Thymus (tissue), 11 donors: ENCODE data around the gene CASQ1. TPM values are rescaled to one million over a fixed set of nuclear protein-coding genes. Genes with fewer than 3 reads are reported as not detected.

ENCODE experiments used
- DNase-seq, 9 donors: peaks; one replicate each; pipeline ENCODE4 v3.0.0-alpha.2; 2013; ENCODE audit warnings: low spot score in 9 of 9, low read depth in 6 of 9, missing footprints in 1 of 9
- H3K27ac ChIP-seq, 2 donors: one replicate each; pipeline ENCODE4 v1.5.1; 2013; ENCODE audit warnings: control low read depth in 1 of 2, low read depth in 1 of 2, low read length in 1 of 2, mild to moderate bottlenecking in 1 of 2, moderate library complexity in 1 of 2
- H3K27me3 ChIP-seq, 2 donors: one replicate each; pipeline ENCODE4 v1.5.1; 2013; ENCODE audit warnings: low read length in 1 of 2; ENCODE audit not compliant: control insufficient read depth in 2 of 2, insufficient read depth in 1 of 2
- H3K36me3 ChIP-seq, 2 donors: one replicate each; pipeline ENCODE4 v1.5.1; 2013; ENCODE audit warnings: low read length in 1 of 2, mild to moderate bottlenecking in 1 of 2, moderate library complexity in 1 of 2; ENCODE audit not compliant: control insufficient read depth in 2 of 2, insufficient read depth in 2 of 2
- H3K4me1 ChIP-seq, 2 donors: one replicate each; pipeline ENCODE4 v1.5.1; 2013; ENCODE audit warnings: low read length in 2 of 2; ENCODE audit not compliant: control insufficient read depth in 2 of 2, insufficient read depth in 2 of 2
- H3K4me3 ChIP-seq, 2 donors: one replicate each; pipeline ENCODE4 v1.5.1; 2013; ENCODE audit warnings: low read length in 2 of 2, control low read depth in 1 of 2, mild to moderate bottlenecking in 1 of 2
- H3K9me3 ChIP-seq, 2 donors: one replicate each; pipeline ENCODE4 v1.5.1; 2013; ENCODE audit warnings: low read length in 1 of 2, mild to moderate bottlenecking in 1 of 2; ENCODE audit not compliant: control insufficient read depth in 2 of 2, insufficient read depth in 1 of 2
- WGBS: extraction: QIAGEN DNeasy Blood & Tissue Kit; methylation state at CpG from one replicate; pipeline ENCODE4 v1.1.7; 2013; 5-methylcytosine and 5-hydroxymethylcytosine counted together
- polyA plus RNA-seq: library from polyadenylated mRNA; stranded (reverse); fragments of 200-250 nt; gene quantifications from one replicate; pipeline ENCODE4 v1.2.3, GENCODE V29; 2013
- total RNA-seq: library from RNA; stranded (reverse); fragments of 120-200 nt; gene quantifications from one replicate; pipeline ENCODE4 v1.2.4, GENCODE V29; 2013
- donor health status: healthy.

The CASQ1 gene
- total and polyA plus RNA-seq, 2 donors, result 0.42 to 0.66 TPM

- Histone ChIP-seq H3K4me1 (peaks cover 3 to 9% of the 10 kb centered on the region in 2 donors), H3K27ac (no peak overlapping the region), H3K4me3 (no peak overlapping the region), H3K36me3 (peaks cover 68 to 81% of the 10 kb centered on the region in 2 donors), H3K27me3 (no peaks in the 10 kb centered on the region), H3K9me3 (no peaks in the 10 kb centered on the region)
- 97% methylated on average over 3 of the region's 3 CpGs for WGBS
- DNase-seq, result no peak
These were observed 24.2 kb downstream of the CASQ1 start for GRCh38 chr1:160214481-160215140.

- no peaks in the 10 kb centered on the region for H3K27me3 ChIP-seq
- H3K4me3 ChIP-seq, result no peak overlapping the region
- peaks cover 77 to 92% of the 10 kb centered on the region in 2 donors for H3K36me3 ChIP-seq
- no peak overlapping the region for H3K27ac ChIP-seq
- H3K9me3 ChIP-seq, result no peaks in the 10 kb centered on the region
- no peaks in the 10 kb centered on the region for H3K4me1 ChIP-seq
- DNase-seq, result no peak
These were observed 25.9 kb downstream of the CASQ1 start for GRCh38 chr1:160216301-160216700.

GRCh38 chr1:160217481-160218051 lies 27.2 kb downstream of the CASQ1 start:
- Histone ChIP-seq H3K4me1 (no peaks in the 10 kb centered on the region), H3K27ac (no peak overlapping the region), H3K36me3 (peaks cover 75 to 91% of the 10 kb centered on the region in 2 donors), H3K4me3 (no peak overlapping the region), H3K27me3 (no peaks in the 10 kb centered on the region), H3K9me3 (no peaks in the 10 kb centered on the region)
- 97% methylated on average over 10 of the region's 10 CpGs for WGBS
- DNase-seq, result no peak

- Histone ChIP-seq H3K27me3 (no peaks in the 10 kb centered on the region), H3K27ac (no peak overlapping the region), H3K9me3 (no peaks in the 10 kb centered on the region), H3K36me3 (peaks cover 78 to 94% of the 10 kb centered on the region in 2 donors), H3K4me1 (no peaks in the 10 kb centered on the region), H3K4me3 (no peak overlapping the region)
- DNase-seq, result no peak
- 97% methylated on average over 4 of the region's 4 CpGs for WGBS
These were observed 28.9 kb downstream of the CASQ1 start for GRCh38 chr1:160219062-160219929.

DNA sequence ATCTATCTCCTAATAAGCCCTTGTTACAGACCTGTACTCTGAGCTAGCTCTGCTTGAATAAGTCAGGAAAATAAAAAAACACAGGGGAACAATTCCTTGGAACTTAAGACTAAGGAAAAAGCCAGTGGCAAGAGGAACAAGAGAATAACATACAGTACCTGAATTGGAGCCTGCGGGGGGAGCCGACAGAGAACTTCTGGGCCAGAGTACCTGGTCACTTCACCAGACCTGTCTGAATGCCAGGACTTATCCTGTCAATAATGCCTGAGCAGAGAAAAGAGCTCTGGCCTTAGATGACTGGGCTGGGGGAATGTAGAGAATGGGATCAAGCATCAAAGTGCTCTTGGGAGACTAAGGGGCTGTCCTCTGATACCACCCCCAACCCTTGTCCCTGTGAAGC lies 29.9 kb downstream of the CASQ1 start:
- no peak for DNase-seq
- no peaks in the 10 kb centered on the region for H3K4me1 ChIP-seq
- H3K27me3 ChIP-seq, result no peaks in the 10 kb centered on the region
- H3K9me3 ChIP-seq, result no peaks in the 10 kb centered on the region
- peaks cover 79 to 98% of the 10 kb centered on the region in 2 donors for H3K36me3 ChIP-seq
- no peak overlapping the region for H3K27ac ChIP-seq
- WGBS, result 92% methylated on average over 2 of the region's 2 CpGs
- no peak overlapping the region for H3K4me3 ChIP-seq

- no peak for DNase-seq
- H3K27me3 ChIP-seq, result no peaks in the 10 kb centered on the region
- no peak overlapping the region for H3K27ac ChIP-seq
- H3K4me1 ChIP-seq, result no peaks in the 10 kb centered on the region
- H3K36me3 ChIP-seq, result peaks cover 78 to 97% of the 10 kb centered on the region in 2 donors
- H3K4me3 ChIP-seq, result no peak overlapping the region
- no peaks in the 10 kb centered on the region for H3K9me3 ChIP-seq
These were observed 30.7 kb downstream of the CASQ1 start for GRCh38 chr1:160221089-160221488.

DNA sequence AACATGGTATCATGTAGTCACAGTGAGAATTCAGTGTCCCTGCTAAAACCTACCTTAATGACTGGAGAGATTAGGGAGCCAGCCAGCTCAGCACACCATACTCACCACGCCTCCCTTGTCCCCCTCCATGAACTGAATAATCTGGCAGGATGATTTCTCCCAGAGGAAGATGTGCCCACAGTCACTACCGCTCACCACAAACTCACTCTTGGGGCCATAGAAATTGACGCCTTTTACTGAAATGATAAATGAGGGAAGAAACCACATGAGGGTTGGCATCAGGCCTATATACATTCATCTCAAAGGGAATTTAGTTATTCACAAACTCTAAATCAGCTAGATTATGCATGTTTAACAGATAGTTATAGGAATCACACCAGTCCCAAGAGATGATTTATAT lies 32.2 kb downstream of the CASQ1 start:
- no peak for DNase-seq
- H3K36me3 ChIP-seq, result peaks cover 71 to 95% of the 10 kb centered on the region in 2 donors
- no peaks in the 10 kb centered on the region for H3K4me1 ChIP-seq
- no peaks in the 10 kb centered on the region for H3K9me3 ChIP-seq
- no peak overlapping the region for H3K27ac ChIP-seq
- WGBS, result 94% methylated on average over 3 of the region's 3 CpGs
- H3K27me3 ChIP-seq, result no peaks in the 10 kb centered on the region
- no peak overlapping the region for H3K4me3 ChIP-seq

GRCh38 chr1:160224606-160225005 lies 34.2 kb downstream of the CASQ1 start:
- Histone ChIP-seq H3K27ac (no peak overlapping the region), H3K4me3 (no peak overlapping the region), H3K27me3 (no peaks in the 10 kb centered on the region), H3K9me3 (no peaks in the 10 kb centered on the region), H3K36me3 (peaks cover 63 to 94% of the 10 kb centered on the region in 2 donors), H3K4me1 (no peaks in the 10 kb centered on the region)
- DNase-seq, result no peak
- WGBS, result 98% methylated on average over 2 of the region's 2 CpGs

- Histone ChIP-seq H3K4me1 (no peaks in the 10 kb centered on the region), H3K9me3 (no peaks in the 10 kb centered on the region), H3K27ac (no peak overlapping the region), H3K27me3 (no peaks in the 10 kb centered on the region), H3K4me3 (no peak overlapping the region), H3K36me3 (peaks cover 60 to 94% of the 10 kb centered on the region in 2 donors)
- DNase-seq, result no peak
- WGBS, result 71% methylated on average over 2 of the region's 2 CpGs
These were observed 35.0 kb downstream of the CASQ1 start for GRCh38 chr1:160225345-160225744.
